ENCODE measurements around the gene ADGRA1.
"Not testable (repeated sequence)": the region's sequence is repeated elsewhere in the genome, so short reads cannot be mapped to it uniquely, and the experiment has no call there.

The ADGRA1 gene

GRCh38 chr10:133164816-133165555 lies 77.3 kb downstream of the ADGRA1 start:
- no peak for DNase-seq (ENCODE audit: low spot score)

- DNase-seq (ENCODE audit: low spot score) = no peak
Observed at GRCh38 chr10:133165556-133166503, 78.1 kb downstream of the ADGRA1 start.

- DNase-seq (ENCODE audit: low spot score) = no peak
Observed at GRCh38 chr10:133166504-133166827, 78.7 kb downstream of the ADGRA1 start.

GRCh38 chr10:133166828-133167692 lies 79.3 kb downstream of the ADGRA1 start:
- DNase-seq (ENCODE audit: low spot score) = no peak

GRCh38 chr10:133167693-133168616 lies 80.2 kb downstream of the ADGRA1 start:
- DNase-seq (ENCODE audit: low spot score) = no peak

- no peak for DNase-seq (ENCODE audit: low spot score)
Observed at GRCh38 chr10:133168617-133169031, 80.9 kb downstream of the ADGRA1 start.

- no peak for DNase-seq (ENCODE audit: low spot score)
Observed at GRCh38 chr10:133169173-133169947, 81.6 kb downstream of the ADGRA1 start.

GRCh38 chr10:133170092-133170491 lies 82.4 kb downstream of the ADGRA1 start:
- DNase-seq (ENCODE audit: low spot score) = no peak

- no peak for DNase-seq (ENCODE audit: low spot score)
Observed at GRCh38 chr10:133173860-133174640, 86.3 kb downstream of the ADGRA1 start.

GRCh38 chr10:133174689-133175263 lies 87.1 kb downstream of the ADGRA1 start:
- no peak for DNase-seq (ENCODE audit: low spot score)

GRCh38 chr10:133175624-133176023 lies 87.9 kb downstream of the ADGRA1 start:
- DNase-seq (ENCODE audit: low spot score) = not testable (repeated sequence)

GRCh38 chr10:133176546-133176945 lies 88.8 kb downstream of the ADGRA1 start:
- no peak for DNase-seq (ENCODE audit: low spot score)

GRCh38 chr10:133177380-133178157 lies 89.8 kb downstream of the ADGRA1 start:
- no peak for DNase-seq (ENCODE audit: low spot score)

GRCh38 chr10:133178357-133179127 lies 90.8 kb downstream of the ADGRA1 start:
- DNase-seq (ENCODE audit: low spot score) = no peak

- DNase-seq (ENCODE audit: low spot score) = no peak
Observed at GRCh38 chr10:133179128-133179520, 91.4 kb downstream of the ADGRA1 start.

- no peak for DNase-seq (ENCODE audit: low spot score)
Observed at GRCh38 chr10:133179651-133180050, 91.9 kb downstream of the ADGRA1 start.

- no peak for DNase-seq (ENCODE audit: low spot score)
Observed at GRCh38 chr10:133180192-133180964, 92.7 kb downstream of the ADGRA1 start.
